Measurements from ENCODE around the gene PACC1.
A peak's percentile ranks its signal among the peaks of the same experiment; 100 is the strongest.

The PACC1 gene

GRCh38 chr1:212432661-212433576, 18.2 kb upstream of the PACC1 start, which contains the start of gene NENF:
TSS of gene NENF (plus strand) at chr1:212432920. CDS start at chr1:212432944, 24 bp downstream.
- Mint-ChIP-seq H3K36me3 (ENCODE audit: insufficient read depth) (no peaks in the 10 kb centered on the region), H3K27ac (peak within 1 kb of the TSS; percentile 41 to 62), H3K27me3 (no peaks in the 10 kb centered on the region), H3K4me1 (ENCODE audit: low read depth in 2 of 2) (peaks cover 13 to 32% of the 10 kb centered on the region in 2 donors), H3K4me3 (peak within 1 kb of the TSS; percentile 74 to 80), H3K9me3 (no peaks in the 10 kb centered on the region)
- ATAC-seq (replicated peaks) (peak; percentile 98), DNase-seq (peak; percentile 58 to 72 (median 71))

- Mint-ChIP-seq H3K4me3 (peak overlapping the region; percentile 62 to 75), H3K27me3 (no peaks in the 10 kb centered on the region), H3K4me1 (ENCODE audit: low read depth in 2 of 2) (peaks cover 10 to 27% of the 10 kb centered on the region in 2 donors), H3K36me3 (ENCODE audit: insufficient read depth) (no peaks in the 10 kb centered on the region), H3K27ac (no peak overlapping the region), H3K9me3 (no peaks in the 10 kb centered on the region)
- no peak for ATAC-seq (replicated peaks)
- DNase-seq = no peak
Measured at GRCh38 chr1:212432272-212432660, 17.6 kb upstream of the PACC1 start.

GRCh38 chr1:212431644-212432043, 17.0 kb upstream of the PACC1 start:
- Mint-ChIP-seq H3K4me3 (peak overlapping the region in 1 of 2 donors; percentile 32), H3K27ac (no peak overlapping the region)

GRCh38 chr1:212430955-212431394, 16.3 kb upstream of the PACC1 start:
- no peak for ATAC-seq (replicated peaks)
- Mint-ChIP-seq H3K9me3 (no peaks in the 10 kb centered on the region), H3K27me3 (no peaks in the 10 kb centered on the region), H3K4me3 (no peak overlapping the region), H3K27ac (no peak overlapping the region), H3K4me1 (ENCODE audit: low read depth in 2 of 2) (peaks cover 10 to 24% of the 10 kb centered on the region in 2 donors), H3K36me3 (ENCODE audit: insufficient read depth) (no peaks in the 10 kb centered on the region)
- no peak for DNase-seq

More at GRCh38 chr1:212431644-212432043, 17.0 kb upstream of the PACC1 start:
- DNase-seq = no peak
- no peaks in the 10 kb centered on the region for H3K9me3 Mint-ChIP-seq
- H3K27me3 Mint-ChIP-seq = no peaks in the 10 kb centered on the region
- ATAC-seq (replicated peaks) = no peak
- H3K36me3 Mint-ChIP-seq (ENCODE audit: insufficient read depth) = no peaks in the 10 kb centered on the region
- H3K4me1 Mint-ChIP-seq (ENCODE audit: low read depth in 2 of 2) = peaks cover 10 to 25% of the 10 kb centered on the region in 2 donors

GRCh38 chr1:212430416-212430815, 15.7 kb upstream of the PACC1 start:
- Mint-ChIP-seq H3K4me3 (no peak overlapping the region), H3K9me3 (no peaks in the 10 kb centered on the region), H3K27ac (no peak overlapping the region), H3K36me3 (ENCODE audit: insufficient read depth) (no peaks in the 10 kb centered on the region), H3K4me1 (ENCODE audit: low read depth in 2 of 2) (peaks cover 10 to 19% of the 10 kb centered on the region in 2 donors), H3K27me3 (no peaks in the 10 kb centered on the region)
- DNase-seq (no peak), ATAC-seq (replicated peaks) (no peak)

GRCh38 chr1:212428496-212428895, 13.8 kb upstream of the PACC1 start:
- no peaks in the 10 kb centered on the region for H3K9me3 Mint-ChIP-seq

GRCh38 chr1:212423879-212424278, 9.2 kb upstream of the PACC1 start:
- H3K27ac Mint-ChIP-seq = no peak overlapping the region
- DNase-seq (no peak), ATAC-seq (replicated peaks) (no peak)
- peaks cover 9 to 18% of the 10 kb centered on the region in 2 donors for H3K27me3 Mint-ChIP-seq
- H3K4me3 Mint-ChIP-seq = no peak overlapping the region
- H3K4me1 Mint-ChIP-seq (ENCODE audit: low read depth in 2 of 2) = no peaks in the 10 kb centered on the region
- no peaks in the 10 kb centered on the region for H3K9me3 Mint-ChIP-seq
- no peaks in the 10 kb centered on the region for H3K36me3 Mint-ChIP-seq (ENCODE audit: insufficient read depth)

More at GRCh38 chr1:212428496-212428895, 13.8 kb upstream of the PACC1 start:
- H3K36me3 Mint-ChIP-seq (ENCODE audit: insufficient read depth) = no peaks in the 10 kb centered on the region
- no peak overlapping the region for H3K27ac Mint-ChIP-seq
- no peak for DNase-seq
- H3K4me3 Mint-ChIP-seq = no peak overlapping the region
- no peak for ATAC-seq (replicated peaks)
- H3K27me3 Mint-ChIP-seq = peaks cover 5 to 14% of the 10 kb centered on the region in 2 donors
- peaks cover 5% of the 10 kb centered on the region in 2 donors for H3K4me1 Mint-ChIP-seq (ENCODE audit: low read depth in 2 of 2)

- no peaks in the 10 kb centered on the region for H3K4me1 Mint-ChIP-seq (ENCODE audit: low read depth in 2 of 2)
- no peak for DNase-seq
- no peak for ATAC-seq (replicated peaks)
- no peak overlapping the region for H3K27ac Mint-ChIP-seq
- peaks cover 9 to 18% of the 10 kb centered on the region in 2 donors for H3K27me3 Mint-ChIP-seq
- no peak overlapping the region for H3K4me3 Mint-ChIP-seq
- H3K36me3 Mint-ChIP-seq (ENCODE audit: insufficient read depth) = no peaks in the 10 kb centered on the region
- H3K9me3 Mint-ChIP-seq = no peaks in the 10 kb centered on the region
Measured at GRCh38 chr1:212421165-212421564, 6.5 kb upstream of the PACC1 start.

- DNase-seq = no peak
- Mint-ChIP-seq H3K4me3 (peak overlapping the region; percentile 98 to 99), H3K27ac (peak overlapping the region; percentile 83 to 94), H3K27me3 (no peaks in the 10 kb centered on the region), H3K4me1 (ENCODE audit: low read depth in 2 of 2) (peaks cover 23 to 35% of the 10 kb centered on the region in 2 donors), H3K36me3 (ENCODE audit: insufficient read depth) (peaks cover 10% of the 10 kb centered on the region), H3K9me3 (no peaks in the 10 kb centered on the region)
- ATAC-seq (replicated peaks) = no peak
Measured at GRCh38 chr1:212415107-212415841, 588 bp upstream of the PACC1 start.

- peak overlapping the region; percentile 98 to 99 for H3K4me3 Mint-ChIP-seq
- H3K27ac Mint-ChIP-seq = peak overlapping the region; percentile 22 to 83
- H3K36me3 Mint-ChIP-seq (ENCODE audit: insufficient read depth) = peaks cover 11% of the 10 kb centered on the region
- no peaks in the 10 kb centered on the region for H3K9me3 Mint-ChIP-seq
- DNase-seq = peak in 1 of 3 experiments; percentile 21
- peaks cover 23 to 38% of the 10 kb centered on the region in 2 donors for H3K4me1 Mint-ChIP-seq (ENCODE audit: low read depth in 2 of 2)
- H3K27me3 Mint-ChIP-seq = no peaks in the 10 kb centered on the region
- no peak for ATAC-seq (replicated peaks)
Measured at GRCh38 chr1:212413902-212414327, 771 bp downstream of the PACC1 start.

- no peak for ATAC-seq (replicated peaks)
- Mint-ChIP-seq H3K27me3 (no peaks in the 10 kb centered on the region), H3K4me3 (peak overlapping the region in 1 of 2 donors; percentile 99), H3K27ac (no peak overlapping the region), H3K36me3 (ENCODE audit: insufficient read depth) (peaks cover 25% of the 10 kb centered on the region), H3K4me1 (ENCODE audit: low read depth in 2 of 2) (peaks cover 23 to 38% of the 10 kb centered on the region in 2 donors), H3K9me3 (no peaks in the 10 kb centered on the region)
- DNase-seq = no peak
Measured at GRCh38 chr1:212412374-212412773, 2.3 kb downstream of the PACC1 start.

GRCh38 chr1:212410231-212410820, 4.4 kb downstream of the PACC1 start:
- peaks cover 29% of the 10 kb centered on the region for H3K36me3 Mint-ChIP-seq (ENCODE audit: insufficient read depth)
- ATAC-seq (replicated peaks) (no peak), DNase-seq (no peak)
- H3K27me3 Mint-ChIP-seq = no peaks in the 10 kb centered on the region
- no peak overlapping the region for H3K4me3 Mint-ChIP-seq
- no peaks in the 10 kb centered on the region for H3K9me3 Mint-ChIP-seq
- H3K4me1 Mint-ChIP-seq (ENCODE audit: low read depth in 2 of 2) = peaks cover 23 to 36% of the 10 kb centered on the region in 2 donors
- H3K27ac Mint-ChIP-seq = no peak overlapping the region

- no peaks in the 10 kb centered on the region for H3K9me3 Mint-ChIP-seq
- no peak overlapping the region for H3K4me3 Mint-ChIP-seq
- H3K36me3 Mint-ChIP-seq (ENCODE audit: insufficient read depth) = peaks cover 18% of the 10 kb centered on the region
- ATAC-seq (replicated peaks) (no peak), DNase-seq (no peak)
- H3K27ac Mint-ChIP-seq = no peak overlapping the region
- peaks cover 5 to 9% of the 10 kb centered on the region in 2 donors for H3K4me1 Mint-ChIP-seq (ENCODE audit: low read depth in 2 of 2)
- H3K27me3 Mint-ChIP-seq = no peaks in the 10 kb centered on the region
Measured at GRCh38 chr1:212402666-212403321, 11.9 kb downstream of the PACC1 start.
